OCI-LY7 (cell line): ENCODE measurements around the gene CYP11A1. TPM values are rescaled to one million over a fixed set of nuclear protein-coding genes. Genes with fewer than 3 reads are reported as not detected.
"Not testable (repeated sequence)": the region's sequence is repeated elsewhere in the genome, so short reads cannot be mapped to it uniquely, and the experiment has no call there.

Source experiments
- BruUV-seq: library from RNA; stranded (reverse); fragments of 400-500 nt; replicated peaks from 2 replicates; lab custom pipeline; 2021; lab: Mats Ljungman, UMichigan
- CTCF ChIA-PET: fragments of 300-600 bp; sonication (Branson Sonifier 250); formaldehyde crosslinking; loops from one replicate; lab custom pipeline; 2022; ENCODE audit warnings: antibody characterized with exemption; ENCODE audit not compliant: unreplicated experiment; lab: Charles Lee
- POLR2A ChIA-PET: fragments of 300-600 bp; sonication (Branson Sonifier 250); formaldehyde crosslinking; loops from one replicate; lab custom pipeline; 2022; ENCODE audit warnings: antibody characterized with exemption; lab: Charles Lee
- DNase-seq: peaks from one replicate; pipeline ENCODE4 v3.0.0-alpha.2; 2015; ENCODE audit warnings: low spot score
- H2AFZ ChIP-seq: fragments of 200-600 bp; sonication (generic), shearing (Covaris generic); 2 replicates; pipeline ENCODE4 v1.6.1; 2014; ENCODE audit warnings: mild to moderate bottlenecking, antibody characterized with exemption, low read length, moderate library complexity
- H3K27ac ChIP-seq: fragments of 200-600 bp; sonication (generic); 2 replicates; pipeline ENCODE4 v1.5.1; 2014; ENCODE audit warnings: mixed run types, low read depth, mild to moderate bottlenecking, moderate library complexity, low read length, inconsistent platforms; ENCODE audit not compliant: poor library complexity, severe bottlenecking
- H3K36me3 ChIP-seq: fragments of 200-600 bp; sonication (generic); 2 replicates; pipeline ENCODE4 v1.6.1; 2014; ENCODE audit warnings: mild to moderate bottlenecking, antibody characterized with exemption, low read length, moderate library complexity, mixed read lengths; ENCODE audit not compliant: insufficient read depth
- H3K4me1 ChIP-seq: fragments of 200-600 bp; sonication (generic); 2 replicates; pipeline ENCODE4 v1.5.1; 2014; ENCODE audit warnings: mild to moderate bottlenecking, low read length; ENCODE audit not compliant: insufficient read depth, poor library complexity, severe bottlenecking
- H3K4me2 ChIP-seq: fragments of 200-600 bp; sonication (generic); 2 replicates; pipeline ENCODE4 v1.6.1; 2014; ENCODE audit warnings: mild to moderate bottlenecking, low read length
- H3K4me3 ChIP-seq: fragments of 200-600 bp; sonication (generic); 2 replicates; pipeline ENCODE4 v1.5.1; 2014; ENCODE audit warnings: mild to moderate bottlenecking, low read depth, low read length; ENCODE audit not compliant: poor library complexity, severe bottlenecking
- H3K79me2 ChIP-seq: fragments of 200-600 bp; sonication (generic); 2 replicates; pipeline ENCODE4 v1.6.1; 2016; ENCODE audit warnings: low read depth, mild to moderate bottlenecking, low read length, moderate library complexity, mixed read lengths; ENCODE audit not compliant: insufficient read depth
- H3K9me2 ChIP-seq: fragments of 200-600 bp; sonication (generic); 2 replicates; pipeline ENCODE4 v1.6.1; 2016; ENCODE audit warnings: mild to moderate bottlenecking, low read length, mixed read lengths; ENCODE audit not compliant: insufficient read depth
- H3K9me3 ChIP-seq: fragments of 200-600 bp; sonication (generic); 2 replicates; pipeline ENCODE4 v1.6.1; 2014; ENCODE audit warnings: mild to moderate bottlenecking, mixed run types, low read length, mixed read lengths
- H4K20me1 ChIP-seq: fragments of 200-600 bp; sonication (generic); 2 replicates; pipeline ENCODE4 v1.6.1; 2014; ENCODE audit warnings: mild to moderate bottlenecking, antibody characterized with exemption, low read length, moderate library complexity, mixed read lengths; ENCODE audit not compliant: insufficient read depth
- intact Hi-C: fragments of 100-400 bp; cut with micrococcal nuclease; formaldehyde crosslinking; loops from one replicate; pipeline ENCODE4 v1.10.0; 2022; ENCODE audit not compliant: unreplicated experiment
- total RNA-seq, 2 experiments: library from RNA; depleted of rRNA in 1 of 2; stranded (reverse); fragments of >200 nt in 1 of 2; shearing (Covaris generic) in 1 of 2; gene quantifications; 2 replicates each; pipeline ENCODE4 v1.2.3, GENCODE V29; 2014 to 2022

CYP11A1 gene
- total RNA-seq, 2 experiments from 2014 or later = not detected

DNA sequence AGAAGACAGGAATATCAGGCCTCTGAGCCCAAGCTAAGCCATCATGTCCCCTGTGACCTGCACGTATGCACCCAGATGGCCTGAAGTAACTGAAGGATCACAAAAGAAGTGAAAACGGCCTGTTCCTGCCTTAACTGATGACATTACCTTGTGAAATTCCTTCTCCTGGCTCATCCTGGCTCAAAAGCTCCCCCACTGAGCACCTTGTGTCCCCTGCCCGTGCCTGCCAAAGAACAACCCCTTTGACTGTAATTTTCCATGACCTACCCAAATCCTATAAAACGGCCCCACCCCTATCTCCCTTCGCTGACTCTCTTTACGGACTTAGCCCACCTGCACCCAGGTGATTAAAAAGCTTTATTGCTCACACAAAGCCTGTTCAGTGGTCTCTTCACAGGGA, 8.1 kb downstream of the CYP11A1 start:
- DNase-seq, H3K36me3 ChIP-seq, intact Hi-C loops, H4K20me1 ChIP-seq, H3K9me2 ChIP-seq, H3K4me1 ChIP-seq, CTCF ChIA-PET, H3K79me2 ChIP-seq, H3K27ac ChIP-seq, H2AFZ ChIP-seq, H3K4me3 ChIP-seq, POLR2A ChIA-PET, H3K4me2 ChIP-seq, H3K9me3 ChIP-seq, BruUV-seq: not testable (repeated sequence)

GRCh38 chr15:74357514-74357913, 9.9 kb downstream of the CYP11A1 start:
- intact Hi-C loops, H3K9me2 ChIP-seq, H3K4me1 ChIP-seq, H3K27ac ChIP-seq, H3K36me3 ChIP-seq, H3K4me3 ChIP-seq, H3K9me3 ChIP-seq, H3K4me2 ChIP-seq, DNase-seq, H2AFZ ChIP-seq, BruUV-seq, H4K20me1 ChIP-seq, H3K79me2 ChIP-seq, CTCF ChIA-PET, POLR2A ChIA-PET: not testable (repeated sequence)

GRCh38 chr15:74356050-74356449, 11.4 kb downstream of the CYP11A1 start:
- POLR2A ChIA-PET, CTCF ChIA-PET, H3K36me3 ChIP-seq, BruUV-seq, H3K4me1 ChIP-seq, H2AFZ ChIP-seq, H3K4me3 ChIP-seq, DNase-seq, H3K27ac ChIP-seq, intact Hi-C loops, H3K4me2 ChIP-seq, H3K9me2 ChIP-seq, H4K20me1 ChIP-seq, H3K9me3 ChIP-seq, H3K79me2 ChIP-seq: not testable (repeated sequence)

DNA sequence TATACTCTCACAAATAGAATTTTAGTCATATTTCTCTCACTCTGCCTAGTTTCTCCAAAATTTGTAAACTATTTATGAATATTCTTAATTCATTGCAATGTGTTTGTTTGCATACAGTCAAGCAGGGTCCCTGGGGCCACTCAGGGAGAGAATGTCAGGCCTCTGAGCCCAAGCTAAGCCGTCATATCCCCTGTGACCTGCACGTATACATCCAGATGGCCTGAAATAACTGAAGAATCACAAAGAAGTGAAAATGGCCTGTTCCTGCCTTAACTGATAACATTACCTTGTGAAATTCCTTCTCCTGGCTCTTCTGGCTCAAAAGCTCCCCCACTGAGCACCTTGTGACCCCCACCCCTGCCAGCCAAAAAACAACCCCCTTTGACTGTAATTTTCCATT, 13.5 kb downstream of the CYP11A1 start:
- CTCF ChIA-PET, DNase-seq, H3K79me2 ChIP-seq, H3K4me2 ChIP-seq, POLR2A ChIA-PET, H3K27ac ChIP-seq, H3K4me3 ChIP-seq, H4K20me1 ChIP-seq, H3K9me2 ChIP-seq, H3K36me3 ChIP-seq, H3K4me1 ChIP-seq, H2AFZ ChIP-seq, BruUV-seq, intact Hi-C loops, H3K9me3 ChIP-seq: not testable (repeated sequence)
